Glutamatergic neuron (in vitro differentiated cells): Measurements from ENCODE around the gene EIPR1. TPM values are rescaled to one million over a fixed set of nuclear protein-coding genes. Genes with fewer than 3 reads are reported as not detected.

ENCODE experiments used
- DNase-seq: peaks from one replicate; pipeline ENCODE4 v3.0.0; 2022
- H3K27ac Mint-ChIP-seq: one replicate; pipeline ENCODE4 v1.8.0; 2020; ENCODE audit warnings: mild to moderate bottlenecking, mixed read lengths, inconsistent platforms; ENCODE audit not compliant: unreplicated experiment
- H3K27me3 Mint-ChIP-seq: one replicate; pipeline ENCODE4 v1.8.0; 2020; ENCODE audit warnings: mild to moderate bottlenecking, moderate library complexity, mixed read lengths, inconsistent platforms; ENCODE audit not compliant: unreplicated experiment
- H3K36me3 Mint-ChIP-seq: one replicate; pipeline ENCODE4 v1.8.0; 2020; ENCODE audit warnings: mild to moderate bottlenecking, mixed read lengths, inconsistent platforms; ENCODE audit not compliant: unreplicated experiment
- H3K4me1 Mint-ChIP-seq: one replicate; pipeline ENCODE4 v1.8.0; 2020; ENCODE audit warnings: mild to moderate bottlenecking, low read depth, mixed read lengths, inconsistent platforms; ENCODE audit not compliant: unreplicated experiment
- H3K4me3 Mint-ChIP-seq: one replicate; pipeline ENCODE4 v1.8.0; 2020; ENCODE audit warnings: mild to moderate bottlenecking, mixed read lengths, inconsistent platforms; ENCODE audit not compliant: unreplicated experiment
- H3K9me3 Mint-ChIP-seq: one replicate; pipeline ENCODE4 v1.8.0; 2020; ENCODE audit warnings: mild to moderate bottlenecking, moderate library complexity, mixed read lengths, inconsistent platforms; ENCODE audit not compliant: unreplicated experiment
- total RNA-seq: library from RNA; stranded (reverse); fragmentation: NEBNext Ultra II Directional; extraction: Animal tissue kit (Norgen Biotek cat#: 25700); gene quantifications from one replicate; pipeline ENCODE4 v1.2.1, GENCODE V29; 2021; ENCODE audit not compliant: unreplicated experiment
- TF ChIP-seq, protein P1 (sequence below): fragments of 200-600 bp; sonication (generic); IDR thresholded peaks from one replicate; pipeline ENCODE4 v1.5.0; 2021; ENCODE audit not compliant: partially characterized antibody, unreplicated experiment

EIPR1 gene
- total RNA-seq, 1 donor from 2014 or later: 43.8 TPM

DNA sequence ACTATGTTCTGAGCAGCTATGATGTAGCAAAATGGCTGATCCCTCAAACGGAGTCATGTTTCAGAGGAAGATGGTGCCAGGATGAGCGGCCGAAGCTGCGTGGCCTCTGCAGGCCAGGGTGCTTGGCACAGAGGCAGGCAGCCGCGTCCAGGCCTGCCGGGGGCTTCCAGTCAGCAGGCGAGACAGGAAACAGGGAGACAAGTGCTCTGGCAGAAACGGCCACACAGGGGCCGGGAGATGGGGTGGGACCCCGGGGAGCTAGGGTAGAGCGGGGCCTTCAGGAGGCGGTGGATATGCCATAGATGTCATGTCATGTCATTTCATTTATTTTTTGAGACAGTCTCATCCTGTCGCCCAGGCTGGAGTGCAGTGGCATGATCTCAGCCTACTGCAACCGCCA, 50.7 kb downstream of the EIPR1 start:
- Mint-ChIP-seq H3K4me1 (peaks cover 3% of the 10 kb centered on the region), H3K27me3 (peaks cover 3% of the 10 kb centered on the region), H3K9me3 (peaks cover 8% of the 10 kb centered on the region), H3K36me3 (peaks cover 12% of the 10 kb centered on the region), H3K4me3 (no peak overlapping the region), H3K27ac (no peak overlapping the region)
- TF ChIP-seq, protein P1, sequence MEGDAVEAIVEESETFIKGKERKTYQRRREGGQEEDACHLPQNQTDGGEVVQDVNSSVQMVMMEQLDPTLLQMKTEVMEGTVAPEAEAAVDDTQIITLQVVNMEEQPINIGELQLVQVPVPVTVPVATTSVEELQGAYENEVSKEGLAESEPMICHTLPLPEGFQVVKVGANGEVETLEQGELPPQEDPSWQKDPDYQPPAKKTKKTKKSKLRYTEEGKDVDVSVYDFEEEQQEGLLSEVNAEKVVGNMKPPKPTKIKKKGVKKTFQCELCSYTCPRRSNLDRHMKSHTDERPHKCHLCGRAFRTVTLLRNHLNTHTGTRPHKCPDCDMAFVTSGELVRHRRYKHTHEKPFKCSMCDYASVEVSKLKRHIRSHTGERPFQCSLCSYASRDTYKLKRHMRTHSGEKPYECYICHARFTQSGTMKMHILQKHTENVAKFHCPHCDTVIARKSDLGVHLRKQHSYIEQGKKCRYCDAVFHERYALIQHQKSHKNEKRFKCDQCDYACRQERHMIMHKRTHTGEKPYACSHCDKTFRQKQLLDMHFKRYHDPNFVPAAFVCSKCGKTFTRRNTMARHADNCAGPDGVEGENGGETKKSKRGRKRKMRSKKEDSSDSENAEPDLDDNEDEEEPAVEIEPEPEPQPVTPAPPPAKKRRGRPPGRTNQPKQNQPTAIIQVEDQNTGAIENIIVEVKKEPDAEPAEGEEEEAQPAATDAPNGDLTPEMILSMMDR: no peak
- no peak for DNase-seq

DNA sequence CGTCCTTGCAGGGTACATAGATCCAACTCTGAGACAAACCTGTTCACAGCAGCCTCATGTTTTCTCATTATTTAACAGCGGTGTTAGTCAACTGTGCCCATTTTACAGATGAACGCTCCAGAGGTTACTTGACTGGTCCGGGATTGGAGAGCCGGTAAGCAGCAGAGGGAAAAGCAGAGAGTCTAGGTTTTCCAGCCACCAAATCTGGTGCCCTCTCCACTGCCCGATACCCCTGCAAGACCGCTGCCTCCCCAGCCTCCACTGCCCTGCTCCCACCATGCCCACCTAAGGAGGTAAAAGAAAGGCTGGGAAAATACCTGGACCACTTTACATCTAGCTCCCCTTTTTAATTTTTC, 51.5 kb downstream of the EIPR1 start:
- DNase-seq: no peak
- Mint-ChIP-seq H3K36me3 (peaks cover 12% of the 10 kb centered on the region), H3K27ac (no peak overlapping the region), H3K27me3 (peaks cover 3% of the 10 kb centered on the region), H3K4me3 (no peak overlapping the region), H3K9me3 (peaks cover 8% of the 10 kb centered on the region), H3K4me1 (peaks cover 3% of the 10 kb centered on the region)
- TF ChIP-seq, protein P1: no peak

DNA sequence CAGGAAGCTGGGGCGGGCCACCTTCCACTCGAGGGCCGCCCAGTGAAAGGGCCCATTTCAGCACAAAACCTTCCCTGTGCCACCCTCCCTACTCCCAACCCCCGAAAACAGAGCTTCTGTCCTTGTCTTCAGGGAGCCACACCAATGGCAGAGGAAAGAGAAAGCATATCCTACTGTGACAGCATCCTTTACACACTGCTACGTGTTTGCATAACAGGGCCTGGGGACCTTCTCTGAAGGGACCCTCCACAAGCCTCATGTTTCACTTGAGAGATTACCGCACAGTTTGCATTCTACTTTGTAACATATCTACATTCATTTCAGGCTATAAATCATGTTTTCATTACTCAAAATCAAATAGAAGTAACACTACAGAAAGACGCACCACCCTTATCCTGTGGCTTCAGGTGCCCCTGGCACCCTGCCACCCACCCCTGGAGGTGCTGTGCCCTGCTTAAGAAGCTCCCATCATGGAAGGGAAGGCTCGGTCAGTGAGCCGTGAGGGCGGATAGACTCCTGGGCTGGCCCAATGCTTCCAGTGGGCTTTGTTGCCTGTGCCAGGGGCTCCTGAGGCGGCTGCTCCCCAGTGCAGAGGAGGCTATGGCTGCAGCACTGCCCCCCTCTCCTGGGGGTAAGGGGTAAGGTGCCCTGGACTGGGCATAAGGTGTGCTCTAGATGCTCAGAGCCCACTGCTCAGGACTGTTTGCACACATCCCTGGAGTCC, 52.0 kb downstream of the EIPR1 start:
- TF ChIP-seq, protein P1: no peak
- no peak overlapping the region for H3K27ac Mint-ChIP-seq
- no peak for DNase-seq
- H3K36me3 Mint-ChIP-seq: peaks cover 7% of the 10 kb centered on the region
- peaks cover 3% of the 10 kb centered on the region for H3K4me1 Mint-ChIP-seq
- no peak overlapping the region for H3K4me3 Mint-ChIP-seq
- H3K9me3 Mint-ChIP-seq: peaks cover 8% of the 10 kb centered on the region
- H3K27me3 Mint-ChIP-seq: peaks cover 3% of the 10 kb centered on the region

DNA sequence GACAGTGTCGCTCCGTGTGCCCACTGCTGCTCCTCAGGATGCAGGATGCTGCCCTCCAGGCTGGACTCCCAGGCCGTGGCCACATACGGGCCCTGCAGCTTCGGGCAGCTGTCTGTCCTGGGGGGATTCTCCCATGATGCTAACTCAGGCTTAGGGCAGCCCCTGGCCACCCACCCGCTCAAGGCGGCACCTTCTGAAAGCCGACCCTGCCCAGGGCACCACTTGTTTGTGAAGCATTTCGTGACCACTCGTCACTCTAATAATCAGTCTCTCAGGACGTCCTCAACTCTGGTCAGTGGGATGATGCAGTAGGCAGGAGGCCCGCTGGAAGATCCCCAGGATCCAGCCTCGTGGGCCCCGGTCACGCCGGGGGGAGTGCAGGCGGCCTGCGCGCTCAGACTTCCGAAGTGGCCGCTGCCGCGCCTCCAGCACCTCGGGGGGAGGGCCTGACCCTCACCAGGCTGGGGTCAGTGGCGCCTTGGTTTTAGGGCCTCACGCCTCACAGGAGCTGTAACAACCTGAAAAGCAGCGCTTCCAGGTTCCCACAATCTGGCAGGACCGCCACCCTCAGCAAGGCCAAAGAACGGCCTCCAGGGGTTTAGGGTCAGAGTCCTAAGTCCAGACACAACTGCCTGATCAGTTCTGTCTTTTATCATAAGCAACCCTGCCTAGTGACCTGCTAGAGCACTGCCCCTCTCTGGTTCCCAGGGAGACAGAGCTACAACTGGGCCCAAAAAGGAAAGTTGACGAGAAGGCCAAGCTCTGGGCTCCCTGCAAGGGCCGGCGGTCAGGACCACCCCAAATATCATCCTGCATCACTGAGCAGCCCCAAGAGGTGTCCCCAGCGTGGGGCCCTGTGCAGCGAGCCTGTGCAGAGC, 53.0 kb downstream of the EIPR1 start:
- no peak overlapping the region for H3K4me3 Mint-ChIP-seq
- peaks cover 9% of the 10 kb centered on the region for H3K9me3 Mint-ChIP-seq
- peaks cover 6% of the 10 kb centered on the region for H3K4me1 Mint-ChIP-seq
- DNase-seq: no peak
- TF ChIP-seq, protein P1: no peak
- H3K27me3 Mint-ChIP-seq: peaks cover 3% of the 10 kb centered on the region
- no peak overlapping the region for H3K27ac Mint-ChIP-seq
- no peaks in the 10 kb centered on the region for H3K36me3 Mint-ChIP-seq

DNA sequence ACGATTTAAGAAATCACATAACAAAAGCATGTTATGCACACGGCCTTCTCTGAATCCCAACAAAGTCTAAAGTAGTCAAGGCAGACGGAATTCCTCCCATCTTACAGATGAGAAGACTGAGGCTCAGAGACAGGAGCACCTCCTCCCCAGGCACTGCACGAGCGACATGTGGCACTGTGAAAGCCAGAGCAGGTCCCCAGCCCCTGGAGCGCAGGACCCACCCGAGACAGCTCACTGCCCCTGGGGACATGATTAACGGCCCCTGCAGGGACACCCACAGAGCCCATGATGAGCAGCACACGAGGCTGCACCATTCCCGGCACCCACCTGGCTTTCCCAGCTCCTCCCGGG, 53.6 kb downstream of the EIPR1 start:
- TF ChIP-seq, protein P1: no peak
- peaks cover 8% of the 10 kb centered on the region for H3K9me3 Mint-ChIP-seq
- H3K4me1 Mint-ChIP-seq: peaks cover 8% of the 10 kb centered on the region
- H3K27ac Mint-ChIP-seq: no peak overlapping the region
- H3K4me3 Mint-ChIP-seq: no peak overlapping the region
- DNase-seq: no peak
- H3K27me3 Mint-ChIP-seq: peaks cover 2% of the 10 kb centered on the region
- H3K36me3 Mint-ChIP-seq: peaks cover 3% of the 10 kb centered on the region
